ENCODE results near the gene KLHL4.
"Not testable (repeated sequence)": the region's sequence is repeated elsewhere in the genome, so short reads cannot be mapped to it uniquely, and the experiment has no call there.

KLHL4 gene

GRCh38 chrX:87641439-87641838 is 123.8 kb downstream of the KLHL4 start:
- DNase-seq (ENCODE audit: low spot score); FAIRE-seq: not testable (repeated sequence)

- no peak for FAIRE-seq
- no peak for DNase-seq (ENCODE audit: low spot score)
These were observed 144.2 kb downstream of the KLHL4 start for GRCh38 chrX:87661761-87662160.

DNA sequence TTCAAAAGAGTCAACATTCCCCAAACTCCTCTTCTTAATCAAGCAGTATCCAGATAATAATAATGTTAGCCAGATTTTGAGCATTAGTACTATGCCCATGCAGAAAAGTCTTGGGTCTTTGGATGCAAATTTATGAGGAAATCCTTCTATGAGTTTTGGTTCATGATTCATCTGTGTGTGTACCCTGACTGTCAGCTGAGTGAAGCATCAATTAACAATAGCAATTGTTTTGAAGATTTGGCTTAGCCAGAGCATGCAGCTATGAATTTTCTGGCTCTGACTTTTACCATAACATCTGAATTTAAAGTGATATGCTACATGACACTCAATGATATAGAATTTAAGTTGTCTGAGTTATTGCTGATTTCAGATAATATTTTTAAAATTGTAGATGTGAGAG is 145.8 kb downstream of the KLHL4 start:
- FAIRE-seq, result no peak

GRCh38 chrX:87664381-87664780 is 146.8 kb downstream of the KLHL4 start:
- peak; percentile 18 for DNase-seq (ENCODE audit: low spot score)
- FAIRE-seq, result peak; percentile 84

More for the DNA sequence above, 145.8 kb downstream of the KLHL4 start:
- DNase-seq (ENCODE audit: low spot score), result no peak

DNA sequence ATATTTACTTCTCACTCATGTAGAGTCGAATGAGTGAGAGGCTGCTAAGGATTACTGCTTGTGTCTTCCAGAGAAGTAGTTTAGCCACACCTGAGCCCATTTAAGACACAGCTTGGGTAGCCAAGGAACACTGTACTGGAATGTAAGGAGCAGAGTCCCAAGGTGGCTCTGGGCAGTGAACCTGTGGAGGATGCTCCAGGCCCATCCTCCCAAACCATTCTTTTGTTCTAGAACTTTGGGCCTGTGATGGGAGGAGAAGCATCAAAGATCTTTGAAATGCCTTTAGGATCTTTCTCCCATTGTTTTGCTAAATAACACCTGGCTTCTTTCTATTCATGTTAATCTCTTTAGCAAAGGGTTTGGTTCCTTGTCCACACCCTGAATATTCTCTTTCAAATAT is 162.2 kb downstream of the KLHL4 start:
- FAIRE-seq, result no peak
- DNase-seq (ENCODE audit: low spot score), result no peak

DNA sequence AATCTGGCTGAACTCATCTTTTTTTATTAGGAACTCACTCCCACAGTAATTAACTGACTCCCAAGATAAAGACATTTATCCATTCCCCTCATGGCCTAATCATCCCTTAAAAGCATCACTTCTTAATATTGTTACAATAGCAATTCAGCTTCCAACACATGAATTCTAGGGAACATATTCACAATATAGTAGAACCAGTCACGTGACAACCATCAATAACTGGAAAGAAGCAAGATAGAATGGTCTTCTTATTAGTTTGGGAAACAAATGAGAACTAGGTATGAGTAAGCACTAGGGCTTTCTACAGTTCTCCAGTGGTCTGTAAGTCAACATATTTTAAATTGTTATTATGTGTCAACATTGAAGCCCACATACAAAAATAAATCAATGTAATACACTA is 170.1 kb downstream of the KLHL4 start:
- DNase-seq (ENCODE audit: low spot score) (no peak), FAIRE-seq (no peak)

DNA sequence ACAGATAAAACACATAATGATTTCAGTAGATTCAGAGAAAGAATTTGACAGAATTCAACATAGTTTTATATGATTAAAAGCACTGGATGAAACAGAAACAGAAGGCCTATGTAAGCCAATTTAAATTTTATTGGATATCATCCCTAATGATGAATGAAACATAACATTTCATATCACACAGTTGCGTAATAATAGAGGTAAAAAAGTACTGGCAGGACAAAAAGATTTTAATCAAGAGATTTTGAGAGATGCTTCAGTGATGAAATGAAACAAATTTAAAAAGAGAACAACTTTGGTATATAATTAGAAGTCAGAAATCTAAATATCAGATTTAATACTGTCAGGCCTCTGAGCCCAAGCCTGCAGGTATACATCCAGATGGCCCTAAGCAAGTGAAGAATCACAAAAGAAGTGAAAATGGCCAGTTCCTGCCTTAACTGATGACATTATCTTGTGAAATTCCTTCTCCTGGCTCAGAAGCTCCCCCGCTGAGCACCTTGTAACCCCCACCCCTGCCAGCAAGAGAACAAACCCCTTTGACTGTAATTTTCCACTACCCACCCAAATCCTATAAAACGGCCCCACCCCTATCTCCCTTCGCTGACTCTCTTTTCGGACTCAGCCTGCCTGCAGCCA is 170.6 kb downstream of the KLHL4 start:
- not testable (repeated sequence) for FAIRE-seq; DNase-seq (ENCODE audit: low spot score)

DNA sequence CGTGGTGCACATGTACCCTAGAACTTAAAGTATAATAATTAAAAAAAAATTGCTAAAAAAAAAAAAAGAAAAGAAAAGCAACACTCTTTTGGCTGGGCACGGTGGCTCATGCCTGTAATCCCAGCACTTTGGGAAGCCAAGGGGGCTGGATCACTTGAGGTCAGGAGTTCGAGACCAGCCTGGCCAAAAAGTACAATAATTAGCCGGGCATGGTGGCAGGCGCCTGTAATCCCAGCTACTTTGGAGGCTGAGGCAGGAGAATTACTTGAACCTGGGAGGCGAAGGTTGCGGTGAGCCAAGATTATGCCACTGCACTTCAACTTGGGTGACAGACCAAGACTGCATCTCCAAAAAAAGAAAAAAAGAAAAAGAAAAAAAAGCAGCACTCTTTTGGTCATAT is 171.6 kb downstream of the KLHL4 start:
- FAIRE-seq; DNase-seq (ENCODE audit: low spot score): not testable (repeated sequence)

- DNase-seq (ENCODE audit: low spot score), result no peak
- no peak for FAIRE-seq
These were observed 175.6 kb downstream of the KLHL4 start for GRCh38 chrX:87693204-87693603.

DNA sequence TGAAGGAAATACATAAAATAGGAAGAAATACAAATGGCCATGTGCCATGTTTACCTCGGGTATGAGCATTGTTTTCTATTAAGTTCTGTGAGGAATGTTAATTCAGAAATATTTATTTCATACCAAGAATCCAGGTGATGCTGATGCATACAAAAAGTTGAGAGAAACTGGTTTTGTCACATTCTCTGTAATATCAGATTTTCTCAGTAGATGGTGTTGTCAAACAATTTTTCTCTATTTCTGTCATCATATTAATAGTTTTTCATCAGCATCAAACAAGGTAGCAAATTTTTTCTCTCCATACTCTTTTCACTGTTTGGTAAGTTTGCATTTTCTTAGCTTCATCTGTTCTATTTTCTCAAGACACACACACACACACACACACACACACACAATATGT is 179.8 kb downstream of the KLHL4 start:
- FAIRE-seq (no peak), DNase-seq (ENCODE audit: low spot score) (no peak)

DNA sequence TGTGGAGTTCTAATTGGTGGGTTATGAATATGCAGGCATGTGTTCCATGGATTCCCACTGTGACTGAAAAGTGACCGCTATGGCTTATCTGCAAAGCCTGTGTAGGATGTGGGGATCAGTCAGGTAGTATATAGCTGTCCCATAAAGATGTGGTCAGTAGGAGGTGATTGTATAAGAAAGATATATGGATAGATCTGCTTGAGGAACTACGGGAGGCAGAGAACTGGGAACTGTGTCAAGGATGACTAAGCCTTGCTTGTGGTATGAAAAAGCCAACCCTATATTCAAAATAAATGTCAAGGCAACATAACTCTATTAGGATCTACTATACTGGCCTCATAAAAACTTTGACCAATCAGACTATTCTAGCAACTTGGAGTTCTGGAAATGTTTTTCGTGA is 185.2 kb downstream of the KLHL4 start:
- FAIRE-seq (no peak), DNase-seq (ENCODE audit: low spot score) (no peak)

DNA sequence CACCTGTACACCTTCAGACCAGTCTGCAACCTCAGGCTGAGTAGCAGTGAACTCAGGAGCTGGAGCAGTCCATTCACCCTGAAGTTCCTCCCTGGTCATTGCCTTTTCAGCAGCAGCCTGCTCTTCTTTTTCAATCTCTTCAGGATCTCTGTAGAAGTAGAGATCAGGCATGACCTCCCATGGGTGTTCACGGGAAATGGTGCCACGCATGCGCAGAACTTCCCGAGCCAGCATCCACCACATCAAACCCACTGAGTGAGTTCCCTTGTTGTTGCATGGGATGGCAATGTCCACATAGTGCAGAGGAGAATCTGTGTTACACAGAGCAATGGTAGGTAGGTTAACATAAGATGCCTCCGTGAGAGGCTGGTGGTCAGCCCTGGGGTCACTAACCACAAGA is 185.9 kb downstream of the KLHL4 start:
- DNase-seq (ENCODE audit: low spot score); FAIRE-seq: not testable (repeated sequence)

- FAIRE-seq, result no peak
- no peak for DNase-seq (ENCODE audit: low spot score)
These were observed 188.5 kb downstream of the KLHL4 start for GRCh38 chrX:87706134-87706533.

DNA sequence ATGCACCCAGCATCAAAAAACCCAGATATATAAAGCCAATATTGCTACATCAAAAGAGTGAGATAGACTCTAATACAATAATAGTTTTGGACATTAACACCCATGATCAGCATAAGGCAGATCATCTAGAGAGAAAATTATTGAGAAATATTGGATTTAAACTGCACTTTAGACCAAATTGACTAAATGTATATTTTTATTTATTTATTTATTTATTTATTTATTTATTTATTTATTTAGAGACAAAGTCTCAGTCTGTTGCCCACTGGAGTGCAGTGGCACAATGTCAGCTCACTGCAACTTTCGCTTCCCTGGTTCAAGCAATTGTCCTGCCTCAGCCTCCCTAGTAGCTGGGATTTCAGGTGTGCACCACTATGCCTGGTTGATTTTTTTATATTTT is 193.0 kb downstream of the KLHL4 start:
- FAIRE-seq (no peak), DNase-seq (ENCODE audit: low spot score) (no peak)

Measured in RCC 7860 (cell line).